SK-N-SH (cell line): Measurements from ENCODE around the gene SHROOM3. TPM values are rescaled to one million over a fixed set of nuclear protein-coding genes. Genes with fewer than 3 reads are reported as not detected.

Experiments
- CTCF ChIA-PET: fragments of 300-600, 350-600 bp; formaldehyde crosslinking; extraction: SDS; loops from one replicate; lab custom pipeline; 2021; lab: Yijun Ruan, JAX
- POLR2A ChIA-PET: fragments of 350-600 bp; sonication (Branson Sonifier 250); formaldehyde crosslinking; extraction: SDS; loops from one replicate; lab custom pipeline; 2020; ENCODE audit warnings: antibody characterized with exemption, inconsistent platforms; lab: Yijun Ruan, JAX
- DNase-seq: peaks from one replicate; pipeline ENCODE4 v3.0.0; 2012
- H2AFZ ChIP-seq: fragments of 200-600 bp; sonication (generic); 2 replicates; pipeline ENCODE4 v1.8.1; 2016; ENCODE audit warnings: antibody characterized with exemption, mild to moderate bottlenecking, low read depth
- H3F3A ChIP-seq: fragments of 200-600 bp; sonication (generic); replicated peaks from 2 replicates; pipeline ENCODE3; 2016; ENCODE audit warnings: antibody characterized with exemption, mild to moderate bottlenecking; ENCODE audit not compliant: insufficient read depth
- H3K27ac ChIP-seq, 2 experiments: fragments of 200-500 bp in 1 of 2; fragments of 200-600 bp in 1 of 2; sonication (Bioruptor generic) in 1 of 2; sonication (generic), shearing (Covaris generic) in 1 of 2; 2 replicates each; pipeline versions ENCODE4 v1.5.1 to v1.6.1; 2014 to 2016; ENCODE audit warnings: low read depth in 2 of 2, inconsistent platforms in 1 of 2, low read length in 1 of 2, mild to moderate bottlenecking in 1 of 2, mixed read lengths in 1 of 2
- H3K27me3 ChIP-seq: fragments of 200-600 bp; sonication (generic), shearing (Covaris generic); 2 replicates; pipeline ENCODE4 v1.6.1; 2016; ENCODE audit warnings: mixed run types; ENCODE audit not compliant: insufficient read depth
- H3K36me3 ChIP-seq, 2 experiments: fragments of 200-500 bp in 1 of 2; fragments of 200-600 bp in 1 of 2; sonication (Bioruptor generic) in 1 of 2; sonication (generic) in 1 of 2; replicated peaks in 1 of 2; 2 replicates each; pipeline versions ENCODE3 to v1.5.1; 2014 to 2016; ENCODE audit warnings: low read length in 1 of 2, mild to moderate bottlenecking in 1 of 2; ENCODE audit not compliant: insufficient read depth in 2 of 2, control insufficient read depth in 1 of 2
- H3K4me1 ChIP-seq, 2 experiments: fragments of 200-500 bp in 1 of 2; fragments of 200-600 bp in 1 of 2; sonication (Bioruptor generic) in 1 of 2; sonication (generic), shearing (Covaris generic) in 1 of 2; 2 replicates each; pipeline versions ENCODE4 v1.5.1 to v1.6.1; 2014 to 2016; ENCODE audit warnings: low read depth in 1 of 2, low read length in 1 of 2, mixed run types in 1 of 2; ENCODE audit not compliant: insufficient read depth in 2 of 2, control insufficient read depth in 1 of 2
- H3K4me2 ChIP-seq: fragments of 200-600 bp; sonication (generic), shearing (Covaris generic); 2 replicates; pipeline ENCODE4 v1.6.1; 2017; ENCODE audit warnings: mixed run types
- H3K4me3 ChIP-seq, 2 experiments: fragments of 200-500 bp in 1 of 2; fragments of 200-600 bp in 1 of 2; sonication (Bioruptor generic) in 1 of 2; sonication (generic), shearing (Covaris generic) in 1 of 2; 2 replicates each; pipeline versions ENCODE4 v1.5.1 to v1.8.1; 2014 to 2016; ENCODE audit warnings: low read depth in 2 of 2, inconsistent platforms in 1 of 2, low read length in 1 of 2, mild to moderate bottlenecking in 1 of 2, mixed read lengths in 1 of 2, moderate library complexity in 1 of 2
- H3K79me2 ChIP-seq: fragments of 200-600 bp; sonication (generic); 2 replicates; pipeline ENCODE4 v1.8.1; 2017; ENCODE audit warnings: mild to moderate bottlenecking; ENCODE audit not compliant: insufficient read depth
- H3K9ac ChIP-seq: fragments of 200-600 bp; sonication (generic); 2 replicates; pipeline ENCODE4 v1.6.1; 2017; ENCODE audit warnings: mixed run types
- H3K9me2 ChIP-seq: fragments of 200-600 bp; sonication (generic); 2 replicates; pipeline ENCODE4 v1.6.1; 2017; ENCODE audit warnings: mixed run types
- H3K9me3 ChIP-seq: fragments of 200-600 bp; sonication (generic); 2 replicates; pipeline ENCODE4 v1.6.1; 2017; ENCODE audit warnings: mixed run types, mild to moderate bottlenecking, moderate library complexity
- H4K20me1 ChIP-seq: fragments of 200-600 bp; sonication (generic); 2 replicates; pipeline ENCODE4 v1.6.1; 2017; ENCODE audit warnings: mild to moderate bottlenecking, mixed run types; ENCODE audit not compliant: insufficient read depth
- CHD2 ChIP-seq: fragments of 150-350 bp; IDR thresholded peaks from 2 replicates; pipeline ENCODE4 v1.6.1; 2018; ENCODE audit warnings: low read length; ENCODE audit not compliant: partially characterized antibody
- ELF1 ChIP-seq: IDR thresholded peaks from 2 replicates; pipeline ENCODE4 v1.4.0; 2012
- EP300 ChIP-seq, 2 experiments: IDR thresholded peaks; 2 replicates each; pipeline versions ENCODE4 v1.4.0 to v1.6.1; 2012; ENCODE audit warnings: borderline replicate concordance in 1 of 2, low read depth in 1 of 2, low read length in 1 of 2
- FOSL2 ChIP-seq: IDR thresholded peaks from 2 replicates; pipeline ENCODE4 v1.4.0; 2012; ENCODE audit warnings: low read depth, mild to moderate bottlenecking, moderate library complexity, borderline replicate concordance
- FOXM1 ChIP-seq: IDR thresholded peaks from 2 replicates; pipeline ENCODE4 v1.4.0; 2012; ENCODE audit warnings: low read depth, mild to moderate bottlenecking
- GABPA ChIP-seq: IDR thresholded peaks from 2 replicates; pipeline ENCODE4 v1.4.0; 2012; ENCODE audit warnings: low read depth, mild to moderate bottlenecking
- JUND ChIP-seq: IDR thresholded peaks from 2 replicates; pipeline ENCODE4 v1.4.0; 2012
- MXI1 ChIP-seq: IDR thresholded peaks from 2 replicates; pipeline ENCODE4 v1.6.1; 2012; ENCODE audit warnings: mild to moderate bottlenecking, low read depth, low read length, improper control_type of control experiment
- NRF1 ChIP-seq: IDR thresholded peaks from 2 replicates; pipeline ENCODE4 v1.6.1; 2012; ENCODE audit warnings: low read depth, mild to moderate bottlenecking, low read length
- RAD21 ChIP-seq: IDR thresholded peaks from 2 replicates; pipeline ENCODE4 v1.6.1; 2012; ENCODE audit warnings: mild to moderate bottlenecking, low read length
- RCOR1 ChIP-seq: fragments of 150-350 bp; IDR thresholded peaks from 2 replicates; pipeline ENCODE4 v1.6.1; 2017; ENCODE audit warnings: antibody characterized with exemption, low read length
- SMC3 ChIP-seq: IDR thresholded peaks from 2 replicates; pipeline ENCODE4 v1.6.1; 2012; ENCODE audit warnings: low read depth, low read length, improper control_type of control experiment
- TAF1 ChIP-seq: IDR thresholded peaks from 2 replicates; pipeline ENCODE4 v1.6.1; 2012; ENCODE audit warnings: low read depth, mild to moderate bottlenecking, low read length, moderate library complexity, borderline replicate concordance
- WGBS: methylation state at CpG from one replicate; pipeline ENCODE4 v1.1.6; 2017; ENCODE audit warnings: low lambda C conversion rate; 5-methylcytosine and 5-hydroxymethylcytosine counted together
- polyA plus RNA-seq, 3 experiments: library from polyadenylated mRNA; depleted of rRNA; stranded (reverse); fragments of >200 nt; gene quantifications; 2 replicates each; pipeline ENCODE4 v1.2.3, GENCODE V29; 2012
- TF ChIP-seq, protein P1 (sequence below): IDR thresholded peaks from 2 replicates; pipeline ENCODE4 v1.4.0; 2012; ENCODE audit warnings: low read depth, borderline replicate concordance
- TF ChIP-seq, protein P2 (sequence below): fragments of 200-600 bp; sonication (generic); IDR thresholded peaks from 2 replicates; pipeline ENCODE4 v1.6.1; 2017; ENCODE audit warnings: antibody characterized with exemption, mild to moderate bottlenecking, moderate library complexity
- TF ChIP-seq, protein P3 (sequence below): IDR thresholded peaks from 2 replicates; pipeline ENCODE4 v1.6.1; 2012; ENCODE audit warnings: mild to moderate bottlenecking, low read depth, low read length, moderate library complexity
- TF ChIP-seq, protein P4 (sequence below): IDR thresholded peaks from 2 replicates; pipeline ENCODE4 v1.4.0; 2012; ENCODE audit warnings: low read depth

SHROOM3 gene
- polyA plus RNA-seq, 1 of the 3 experiments (the other 2 are of a cell fraction) = 4.3 TPM

DNA sequence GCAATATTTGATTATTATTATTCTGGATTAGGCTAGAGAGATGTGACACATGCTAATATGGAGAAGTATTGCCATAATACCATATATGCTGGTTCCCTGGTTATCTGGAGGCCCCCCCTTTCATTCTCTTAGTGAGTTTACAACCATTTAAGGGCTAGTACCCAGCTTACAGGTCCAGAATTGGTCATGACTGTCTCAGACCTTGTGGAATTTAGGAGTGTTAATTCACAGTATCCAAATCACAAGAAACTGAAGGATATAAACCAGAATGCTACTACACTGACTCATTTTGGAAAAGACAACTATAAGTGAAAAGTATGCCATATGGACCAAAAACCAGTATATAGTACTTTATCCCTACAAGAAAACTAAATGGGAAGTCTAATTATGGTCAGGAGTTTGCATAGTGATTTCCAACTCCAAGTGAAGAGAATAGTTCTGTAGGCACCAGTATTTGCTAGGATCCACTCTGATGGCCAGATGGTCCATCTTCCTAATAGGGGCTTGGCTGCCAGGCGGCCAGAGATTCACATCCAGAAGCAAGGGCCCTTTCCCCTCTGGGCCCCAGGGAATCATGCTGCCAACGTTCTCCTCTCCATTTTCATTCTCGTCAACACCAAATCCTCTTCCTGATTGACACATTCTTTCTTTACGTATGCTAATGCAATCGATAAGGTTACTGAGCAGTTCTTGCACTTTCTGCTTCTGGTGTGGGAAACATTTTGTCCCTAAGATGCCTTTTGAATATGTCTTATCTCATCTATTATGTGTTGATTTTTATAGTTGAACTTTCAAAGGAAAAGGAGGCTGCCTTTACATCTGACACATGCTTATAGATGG lies 123.6 kb downstream of the SHROOM3 start:
- Histone ChIP-seq H3K36me3 (no peaks in the 10 kb centered on the region), H3K9ac (no peak overlapping the region), H3K9me2 (no peaks in the 10 kb centered on the region), H3K4me2 (no peak overlapping the region), H3K79me2 (no peaks in the 10 kb centered on the region), H3K27me3 (no peaks in the 10 kb centered on the region), H4K20me1 (no peaks in the 10 kb centered on the region), H3K9me3 (no peaks in the 10 kb centered on the region), H3K27ac (no peak overlapping the region; a peak in 1 of 4 replicates), H3K4me1 (peaks cover 0 to 21% of the 10 kb centered on the region in 2 experiments; a peak in 2 of 4 replicates), H3F3A (peaks cover 22% of the 10 kb centered on the region), H3K4me3 (no peak overlapping the region), H2AFZ (no peak overlapping the region)
- no peak for DNase-seq
- ChIA-PET POLR2A (no interaction called here), CTCF (no interaction called here)
- WGBS = 94% methylated on average over 5 of the region's 5 CpGs
- no peak for TF ChIP-seq MXI1
- TF ChIP-seq TAF1 = no peak
- TF ChIP-seq JUND = no peak
- no peak for TF ChIP-seq ELF1
- TF ChIP-seq SMC3 = no peak
- TF ChIP-seq CHD2 = no peak
- no peak for TF ChIP-seq RAD21
- TF ChIP-seq NRF1 = no peak
- TF ChIP-seq, protein P1, sequence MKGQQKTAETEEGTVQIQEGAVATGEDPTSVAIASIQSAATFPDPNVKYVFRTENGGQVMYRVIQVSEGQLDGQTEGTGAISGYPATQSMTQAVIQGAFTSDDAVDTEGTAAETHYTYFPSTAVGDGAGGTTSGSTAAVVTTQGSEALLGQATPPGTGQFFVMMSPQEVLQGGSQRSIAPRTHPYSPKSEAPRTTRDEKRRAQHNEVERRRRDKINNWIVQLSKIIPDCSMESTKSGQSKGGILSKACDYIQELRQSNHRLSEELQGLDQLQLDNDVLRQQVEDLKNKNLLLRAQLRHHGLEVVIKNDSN = no peak
- TF ChIP-seq, protein P2, sequence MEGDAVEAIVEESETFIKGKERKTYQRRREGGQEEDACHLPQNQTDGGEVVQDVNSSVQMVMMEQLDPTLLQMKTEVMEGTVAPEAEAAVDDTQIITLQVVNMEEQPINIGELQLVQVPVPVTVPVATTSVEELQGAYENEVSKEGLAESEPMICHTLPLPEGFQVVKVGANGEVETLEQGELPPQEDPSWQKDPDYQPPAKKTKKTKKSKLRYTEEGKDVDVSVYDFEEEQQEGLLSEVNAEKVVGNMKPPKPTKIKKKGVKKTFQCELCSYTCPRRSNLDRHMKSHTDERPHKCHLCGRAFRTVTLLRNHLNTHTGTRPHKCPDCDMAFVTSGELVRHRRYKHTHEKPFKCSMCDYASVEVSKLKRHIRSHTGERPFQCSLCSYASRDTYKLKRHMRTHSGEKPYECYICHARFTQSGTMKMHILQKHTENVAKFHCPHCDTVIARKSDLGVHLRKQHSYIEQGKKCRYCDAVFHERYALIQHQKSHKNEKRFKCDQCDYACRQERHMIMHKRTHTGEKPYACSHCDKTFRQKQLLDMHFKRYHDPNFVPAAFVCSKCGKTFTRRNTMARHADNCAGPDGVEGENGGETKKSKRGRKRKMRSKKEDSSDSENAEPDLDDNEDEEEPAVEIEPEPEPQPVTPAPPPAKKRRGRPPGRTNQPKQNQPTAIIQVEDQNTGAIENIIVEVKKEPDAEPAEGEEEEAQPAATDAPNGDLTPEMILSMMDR = no peak

DNA sequence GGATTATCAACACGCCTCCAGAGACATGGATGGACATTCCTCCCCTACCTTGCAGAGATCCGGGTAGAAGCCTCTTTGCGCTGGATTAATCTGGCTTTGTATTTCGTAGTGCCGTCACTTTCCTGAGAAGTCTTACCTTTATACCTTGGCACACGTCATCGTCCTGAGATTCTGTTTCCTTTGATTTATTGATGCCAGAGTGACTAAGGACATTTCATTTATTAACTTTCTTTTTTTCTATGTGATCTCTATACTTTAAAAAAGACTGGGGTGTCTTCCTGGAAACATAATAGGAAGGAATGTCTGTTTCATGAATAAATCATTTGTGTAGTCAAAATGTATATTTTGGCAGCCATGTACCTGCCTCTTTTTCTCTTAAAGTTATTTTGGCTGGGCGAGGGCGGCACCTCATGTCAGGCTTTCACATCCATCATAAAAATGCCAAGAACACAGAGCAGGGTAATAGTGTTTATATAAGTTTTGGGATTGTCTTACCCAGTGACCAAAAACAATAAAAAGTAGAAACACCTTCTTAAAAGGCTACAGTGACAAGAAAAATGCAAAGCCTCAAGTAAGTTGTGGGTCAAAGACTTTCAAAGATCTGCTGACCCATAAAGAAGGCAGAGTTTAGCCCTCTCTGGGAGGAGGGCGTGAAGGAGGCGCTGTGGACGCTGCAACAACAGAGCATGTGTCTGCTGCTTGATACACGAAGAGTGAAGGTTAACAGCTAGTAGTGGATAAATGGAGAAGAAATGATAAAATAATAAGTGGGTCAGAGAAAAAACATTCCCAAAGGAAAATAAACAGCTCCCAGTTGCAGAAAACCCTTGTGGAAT lies 124.4 kb downstream of the SHROOM3 start:
- CTCF ChIA-PET = interaction anchor here (1.0 kb wide), 1 partner anchor 11 kb away, joined by 3 read pairs; no protein-coding TSS in a partner anchor

More for the DNA sequence above, 124.4 kb downstream of the SHROOM3 start:
- Histone ChIP-seq H3K27ac (no peak overlapping the region), H2AFZ (no peak overlapping the region), H3K36me3 (no peaks in the 10 kb centered on the region), H3K79me2 (no peaks in the 10 kb centered on the region), H3F3A (peaks cover 22% of the 10 kb centered on the region), H3K9me2 (no peaks in the 10 kb centered on the region), H3K9ac (no peak overlapping the region), H4K20me1 (no peaks in the 10 kb centered on the region), H3K4me2 (no peak overlapping the region), H3K4me3 (no peak overlapping the region), H3K27me3 (no peaks in the 10 kb centered on the region), H3K9me3 (no peaks in the 10 kb centered on the region), H3K4me1 (peaks cover 0 to 26% of the 10 kb centered on the region in 2 experiments; a peak in 3 of 4 replicates)
- 94% methylated on average over 13 of the region's 13 CpGs for WGBS
- TF ChIP-seq, protein P3, sequence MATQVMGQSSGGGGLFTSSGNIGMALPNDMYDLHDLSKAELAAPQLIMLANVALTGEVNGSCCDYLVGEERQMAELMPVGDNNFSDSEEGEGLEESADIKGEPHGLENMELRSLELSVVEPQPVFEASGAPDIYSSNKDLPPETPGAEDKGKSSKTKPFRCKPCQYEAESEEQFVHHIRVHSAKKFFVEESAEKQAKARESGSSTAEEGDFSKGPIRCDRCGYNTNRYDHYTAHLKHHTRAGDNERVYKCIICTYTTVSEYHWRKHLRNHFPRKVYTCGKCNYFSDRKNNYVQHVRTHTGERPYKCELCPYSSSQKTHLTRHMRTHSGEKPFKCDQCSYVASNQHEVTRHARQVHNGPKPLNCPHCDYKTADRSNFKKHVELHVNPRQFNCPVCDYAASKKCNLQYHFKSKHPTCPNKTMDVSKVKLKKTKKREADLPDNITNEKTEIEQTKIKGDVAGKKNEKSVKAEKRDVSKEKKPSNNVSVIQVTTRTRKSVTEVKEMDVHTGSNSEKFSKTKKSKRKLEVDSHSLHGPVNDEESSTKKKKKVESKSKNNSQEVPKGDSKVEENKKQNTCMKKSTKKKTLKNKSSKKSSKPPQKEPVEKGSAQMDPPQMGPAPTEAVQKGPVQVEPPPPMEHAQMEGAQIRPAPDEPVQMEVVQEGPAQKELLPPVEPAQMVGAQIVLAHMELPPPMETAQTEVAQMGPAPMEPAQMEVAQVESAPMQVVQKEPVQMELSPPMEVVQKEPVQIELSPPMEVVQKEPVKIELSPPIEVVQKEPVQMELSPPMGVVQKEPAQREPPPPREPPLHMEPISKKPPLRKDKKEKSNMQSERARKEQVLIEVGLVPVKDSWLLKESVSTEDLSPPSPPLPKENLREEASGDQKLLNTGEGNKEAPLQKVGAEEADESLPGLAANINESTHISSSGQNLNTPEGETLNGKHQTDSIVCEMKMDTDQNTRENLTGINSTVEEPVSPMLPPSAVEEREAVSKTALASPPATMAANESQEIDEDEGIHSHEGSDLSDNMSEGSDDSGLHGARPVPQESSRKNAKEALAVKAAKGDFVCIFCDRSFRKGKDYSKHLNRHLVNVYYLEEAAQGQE = no peak
- no peak for TF ChIP-seq CHD2
- no peak for TF ChIP-seq FOXM1
- no peak for TF ChIP-seq RCOR1
- TF ChIP-seq, protein P4, sequence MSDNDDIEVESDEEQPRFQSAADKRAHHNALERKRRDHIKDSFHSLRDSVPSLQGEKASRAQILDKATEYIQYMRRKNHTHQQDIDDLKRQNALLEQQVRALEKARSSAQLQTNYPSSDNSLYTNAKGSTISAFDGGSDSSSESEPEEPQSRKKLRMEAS = no peak
- TF ChIP-seq TAF1 = no peak
- no peak for TF ChIP-seq GABPA
- no peak for TF ChIP-seq EP300 (IDR thresholded peaks at IDR 0.05; ENCODE audit: borderline replicate concordance in 1 of 2, low read depth in 1 of 2, low read length in 1 of 2)
- no peak for TF ChIP-seq MXI1
- TF ChIP-seq FOSL2 = no peak
- TF ChIP-seq RAD21 = no peak
- no peak for DNase-seq
- POLR2A ChIA-PET = no interaction called here
